Retinal pigment epithelial cell (primary cell): Measurements from ENCODE around the gene MPV17L.
"Not testable (repeated sequence)": the region's sequence is repeated elsewhere in the genome, so short reads cannot be mapped to it uniquely, and the experiment has no call there.

Experiments used
- DNase-seq: peaks from one replicate; pipeline ENCODE4 v3.0.0-alpha.2; 2010; ENCODE audit warnings: low read depth
- H3K4me3 ChIP-seq: 2 replicates; pipeline ENCODE4 v1.5.1; 2011; ENCODE audit warnings: mild to moderate bottlenecking, low read length, control low read depth, moderate library complexity
- TF ChIP-seq, protein P1 (sequence below): conservative IDR thresholded peaks from 2 replicates; pipeline ENCODE4 v1.5.1; 2011; ENCODE audit warnings: low read depth, low read length, control low read depth, inconsistent platforms

Gene MPV17L

DNA sequence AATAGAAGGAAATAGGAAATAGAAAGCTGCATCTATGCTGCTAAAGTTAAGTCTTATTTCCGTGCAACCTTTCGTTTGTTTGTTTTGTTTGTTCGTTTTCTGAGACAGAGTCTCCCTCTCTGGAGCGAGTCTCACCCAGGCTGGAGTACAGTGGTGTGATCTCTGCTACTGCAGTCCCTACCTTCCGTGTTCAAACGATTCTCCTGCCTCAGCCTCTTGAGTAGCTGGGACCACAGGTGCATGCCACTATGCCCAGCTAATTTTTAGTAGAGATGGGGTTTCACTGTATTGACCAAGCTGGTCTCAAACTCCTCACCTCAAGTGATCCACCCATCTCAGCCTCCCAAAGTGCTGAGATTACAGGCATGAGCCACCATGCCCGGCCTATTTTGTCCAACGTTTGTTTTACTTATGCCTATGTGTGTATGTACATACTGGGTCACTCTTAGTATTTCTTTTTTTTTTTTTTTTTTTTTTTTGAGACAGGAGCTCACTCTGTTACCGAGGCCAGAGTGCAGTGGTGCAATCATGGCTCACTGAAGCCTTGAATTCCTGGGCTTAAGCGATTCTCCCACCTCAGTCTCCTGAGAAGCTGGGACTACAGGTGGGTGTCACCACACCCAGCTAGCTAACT lies 55.7 kb downstream of the MPV17L start:
- TF ChIP-seq, protein P1, sequence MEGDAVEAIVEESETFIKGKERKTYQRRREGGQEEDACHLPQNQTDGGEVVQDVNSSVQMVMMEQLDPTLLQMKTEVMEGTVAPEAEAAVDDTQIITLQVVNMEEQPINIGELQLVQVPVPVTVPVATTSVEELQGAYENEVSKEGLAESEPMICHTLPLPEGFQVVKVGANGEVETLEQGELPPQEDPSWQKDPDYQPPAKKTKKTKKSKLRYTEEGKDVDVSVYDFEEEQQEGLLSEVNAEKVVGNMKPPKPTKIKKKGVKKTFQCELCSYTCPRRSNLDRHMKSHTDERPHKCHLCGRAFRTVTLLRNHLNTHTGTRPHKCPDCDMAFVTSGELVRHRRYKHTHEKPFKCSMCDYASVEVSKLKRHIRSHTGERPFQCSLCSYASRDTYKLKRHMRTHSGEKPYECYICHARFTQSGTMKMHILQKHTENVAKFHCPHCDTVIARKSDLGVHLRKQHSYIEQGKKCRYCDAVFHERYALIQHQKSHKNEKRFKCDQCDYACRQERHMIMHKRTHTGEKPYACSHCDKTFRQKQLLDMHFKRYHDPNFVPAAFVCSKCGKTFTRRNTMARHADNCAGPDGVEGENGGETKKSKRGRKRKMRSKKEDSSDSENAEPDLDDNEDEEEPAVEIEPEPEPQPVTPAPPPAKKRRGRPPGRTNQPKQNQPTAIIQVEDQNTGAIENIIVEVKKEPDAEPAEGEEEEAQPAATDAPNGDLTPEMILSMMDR = no peak
- no peak for DNase-seq
- H3K4me3 ChIP-seq = no peak overlapping the region

DNA sequence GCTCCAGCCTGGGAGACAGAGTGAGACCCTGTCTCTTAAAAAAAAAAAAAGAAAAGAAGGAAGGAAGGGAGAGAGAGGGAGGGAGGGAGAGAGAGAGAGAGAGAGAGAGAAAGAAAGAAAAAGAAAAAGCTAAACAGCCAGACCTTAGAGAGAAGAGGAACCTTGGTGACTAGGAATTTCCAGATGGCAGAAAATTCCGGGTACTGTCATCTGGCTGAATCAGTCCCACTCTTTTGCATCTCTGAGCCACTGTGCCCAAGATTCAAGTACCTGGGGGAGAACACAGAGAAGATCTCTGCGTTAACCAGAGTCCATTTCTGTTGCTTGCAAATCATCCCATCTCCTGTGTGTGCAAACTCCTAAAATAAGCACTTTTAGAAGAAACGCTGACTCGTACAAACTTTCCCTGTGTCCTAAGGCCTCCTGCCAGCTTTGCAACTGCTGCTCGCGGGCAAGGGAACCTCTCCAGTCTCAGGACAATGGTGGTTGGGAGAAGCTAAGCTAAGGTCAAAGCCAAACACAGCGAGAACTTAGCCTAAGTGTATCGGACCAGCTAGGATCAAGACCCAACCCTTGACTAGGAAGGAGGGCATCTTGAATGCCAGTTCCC lies 56.8 kb downstream of the MPV17L start:
- DNase-seq = no peak
- no peak overlapping the region for H3K4me3 ChIP-seq
- TF ChIP-seq, protein P1 = no peak

DNA sequence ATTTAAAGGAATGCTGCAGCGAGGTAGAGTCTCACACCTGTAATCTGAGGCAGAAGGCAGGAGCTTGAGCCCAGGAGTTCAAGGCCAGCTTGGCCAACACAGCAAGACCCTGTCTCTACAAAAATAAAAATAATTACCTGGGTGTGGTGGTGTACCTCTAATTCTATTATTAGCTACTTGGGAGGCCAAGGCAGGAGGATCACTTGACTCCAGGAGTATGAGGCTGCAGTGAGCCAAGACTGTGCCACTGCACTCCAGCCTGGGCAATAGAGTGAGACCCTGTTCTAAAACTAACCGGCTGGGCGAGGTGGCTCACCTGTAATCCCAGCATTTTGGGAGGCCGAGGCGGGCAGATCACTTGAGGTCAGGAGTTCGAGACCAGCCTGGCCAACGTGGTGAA lies 57.7 kb downstream of the MPV17L start:
- DNase-seq, H3K4me3 ChIP-seq: not testable (repeated sequence)

DNA sequence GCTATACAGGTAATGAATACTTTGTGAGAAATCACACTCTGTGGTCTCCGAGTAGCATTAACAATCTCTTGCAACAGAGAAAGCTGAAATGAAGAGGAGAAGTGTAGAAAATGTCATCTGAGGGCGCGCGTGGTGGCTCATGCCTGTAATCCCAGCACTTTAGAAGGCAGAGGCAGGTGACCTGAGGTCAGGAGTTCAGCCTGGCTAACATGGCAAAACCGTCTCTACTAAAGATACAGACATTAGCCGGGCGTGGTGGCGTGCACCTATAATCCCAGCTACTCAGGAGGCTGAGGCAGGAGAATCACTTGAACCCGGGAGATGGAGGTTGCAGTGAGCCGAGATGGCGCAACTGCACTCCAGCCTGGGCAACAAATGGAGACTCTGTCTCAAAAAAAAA lies 59.4 kb downstream of the MPV17L start:
- not testable (repeated sequence) for DNase-seq, H3K4me3 ChIP-seq

DNA sequence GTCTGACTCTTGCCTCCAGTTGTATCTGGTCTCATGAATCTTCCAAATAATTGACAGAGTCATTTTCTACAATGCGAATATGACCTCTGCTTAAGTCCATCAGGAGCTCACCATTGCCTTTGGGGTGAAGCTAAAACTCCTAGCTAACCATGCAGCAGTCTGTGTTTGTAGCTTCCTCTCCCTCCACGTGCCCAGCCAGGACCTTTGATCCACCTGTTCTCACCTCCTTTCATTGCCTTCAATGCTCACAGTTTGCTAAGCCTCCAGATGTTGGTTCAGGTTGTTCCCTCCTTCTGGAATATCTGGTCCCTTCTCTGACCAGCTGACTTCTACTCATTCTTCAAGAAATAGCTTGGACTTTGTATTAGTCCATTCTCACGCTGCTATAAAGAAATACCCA lies 61.8 kb downstream of the MPV17L start:
- TF ChIP-seq, protein P1 = no peak
- no peak for DNase-seq
- no peak overlapping the region for H3K4me3 ChIP-seq

DNA sequence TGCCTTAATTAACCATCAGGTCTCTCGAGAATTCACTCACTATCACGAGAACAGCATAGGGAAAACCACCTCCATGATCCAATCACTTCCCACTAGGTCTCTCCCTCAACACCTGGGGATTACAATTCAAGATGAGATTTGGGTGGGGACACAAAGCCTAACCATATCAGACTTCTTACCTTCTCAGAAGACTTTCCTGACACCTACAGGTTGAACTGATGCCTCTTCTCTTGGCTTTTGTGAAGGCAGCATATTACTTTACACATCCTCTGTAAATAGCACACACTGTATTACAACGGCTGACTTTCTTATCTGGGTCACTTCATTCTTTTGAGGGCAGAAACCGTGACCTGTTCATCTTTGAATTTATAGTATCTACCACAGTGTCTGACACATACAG lies 62.4 kb downstream of the MPV17L start:
- DNase-seq = no peak
- H3K4me3 ChIP-seq = no peak overlapping the region
- TF ChIP-seq, protein P1 = no peak

DNA sequence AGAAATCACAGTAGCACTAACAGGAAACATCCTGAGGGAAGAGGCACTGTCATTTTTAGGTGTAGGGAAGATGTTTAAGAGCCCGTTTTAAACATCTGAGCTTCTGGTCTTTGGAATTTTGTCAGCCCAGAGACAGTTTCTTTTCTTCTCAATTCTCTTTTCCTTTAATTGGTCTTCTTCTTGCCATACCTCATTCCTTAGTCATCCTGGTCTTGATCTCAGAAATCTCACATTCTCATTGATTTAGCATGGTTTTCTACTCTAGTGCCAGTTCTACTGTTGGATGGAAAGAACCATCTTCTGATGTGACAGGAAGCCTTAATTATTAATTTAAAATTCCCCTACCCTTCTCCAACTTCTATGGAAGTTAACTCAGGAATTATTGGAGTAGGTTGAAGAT lies 64.2 kb downstream of the MPV17L start:
- DNase-seq = no peak
- no peak overlapping the region for H3K4me3 ChIP-seq
- TF ChIP-seq, protein P1 = no peak

DNA sequence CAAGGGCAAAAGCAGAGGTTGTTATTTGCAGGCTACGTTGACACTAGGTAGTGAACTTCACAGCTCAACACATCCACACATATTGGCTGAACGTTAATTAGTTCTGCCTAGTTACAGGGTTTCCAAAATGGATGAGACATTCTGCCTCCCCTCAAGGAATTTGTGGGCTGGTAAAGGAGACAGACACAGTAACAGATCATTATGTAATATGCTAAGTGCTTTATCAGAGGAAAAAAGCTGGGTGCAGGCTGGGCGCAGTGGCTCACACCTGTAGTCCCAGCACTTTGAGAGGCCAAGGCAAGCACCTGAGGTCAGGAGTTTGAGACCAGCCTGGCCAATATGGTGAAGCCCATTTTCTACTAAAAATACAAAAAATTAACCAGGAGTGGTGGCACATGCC lies 65.0 kb downstream of the MPV17L start:
- TF ChIP-seq, protein P1 = no peak
- no peak overlapping the region for H3K4me3 ChIP-seq
- DNase-seq = no peak
